GM23338 (cell line): ENCODE results near the gene HSPBP1. TPM values are rescaled to one million over a fixed set of nuclear protein-coding genes. Genes with fewer than 3 reads are reported as not detected.

ENCODE experiments used
- ATAC-seq: fragments of 200-7000 bp; cut with Tn5 transposase; 3 replicates; pipeline ENCODE4 v1.9.1; 2020
- DNase-seq: peaks from one replicate; pipeline ENCODE4 v3.0.0-alpha.2; 2015; ENCODE audit warnings: low spot score
- H2AFZ ChIP-seq: fragments of 200-600 bp; sonication (generic); 2 replicates; pipeline ENCODE4 v1.8.0; 2016; ENCODE audit warnings: antibody characterized with exemption, mild to moderate bottlenecking, moderate library complexity
- H3F3A ChIP-seq: fragments of 200-600 bp; sonication (generic); replicated peaks from 2 replicates; pipeline ENCODE4 v1.8.0; 2017; ENCODE audit warnings: antibody characterized with exemption, mixed run types, low read depth
- H3K27ac ChIP-seq: fragments of 200-600 bp; sonication (generic); 2 replicates; pipeline ENCODE4 v1.6.1; 2016; ENCODE audit warnings: low read depth
- H3K27me3 ChIP-seq: fragments of 200-600 bp; sonication (generic); 2 replicates; pipeline ENCODE4 v1.8.0; 2016; ENCODE audit warnings: mild to moderate bottlenecking, mixed run types, moderate library complexity; ENCODE audit not compliant: insufficient read depth
- H3K36me3 ChIP-seq: fragments of 200-600 bp; sonication (generic); 2 replicates; pipeline ENCODE4 v1.8.0; 2016; ENCODE audit warnings: mild to moderate bottlenecking; ENCODE audit not compliant: insufficient read depth
- H3K4me1 ChIP-seq: fragments of 200-600 bp; sonication (generic); 2 replicates; pipeline ENCODE4 v1.8.0; 2016; ENCODE audit warnings: mild to moderate bottlenecking, moderate library complexity; ENCODE audit not compliant: insufficient read depth
- H3K4me2 ChIP-seq: fragments of 200-600 bp; sonication (generic); 2 replicates; pipeline ENCODE4 v1.7.1; 2017; ENCODE audit warnings: mixed run types
- H3K4me3 ChIP-seq: fragments of 200-600 bp; sonication (generic); 2 replicates; pipeline ENCODE4 v1.6.1; 2016; ENCODE audit warnings: mixed run types
- H3K79me2 ChIP-seq: fragments of 200-600 bp; sonication (generic); replicated peaks from 2 replicates; pipeline ENCODE4 v1.8.0; 2017; ENCODE audit warnings: mild to moderate bottlenecking; ENCODE audit not compliant: insufficient read depth
- H3K9me2 ChIP-seq: fragments of 200-600 bp; sonication (generic); 2 replicates; pipeline ENCODE4 v1.8.0; 2017; ENCODE audit not compliant: insufficient read depth
- H4K20me1 ChIP-seq: fragments of 200-600 bp; sonication (generic); replicated peaks from 2 replicates; pipeline ENCODE4 v1.8.0; 2017; ENCODE audit warnings: mild to moderate bottlenecking; ENCODE audit not compliant: insufficient read depth
- H3K27ac Mint-ChIP-seq: 2 replicates; pipeline ENCODE4 v1.8.0; 2020; ENCODE audit warnings: inconsistent platforms, mild to moderate bottlenecking, moderate library complexity, mixed read lengths
- H3K27me3 Mint-ChIP-seq: 3 replicates; pipeline ENCODE4 v1.8.0; 2022; ENCODE audit warnings: low read depth, mild to moderate bottlenecking, moderate library complexity, mixed read lengths, inconsistent platforms; ENCODE audit not compliant: insufficient read depth, poor library complexity
- H3K36me3 Mint-ChIP-seq: 3 replicates; pipeline ENCODE4 v1.8.0; 2021; ENCODE audit warnings: low read depth, mild to moderate bottlenecking, inconsistent platforms, moderate library complexity, mixed read lengths
- H3K4me1 Mint-ChIP-seq: 3 replicates; pipeline ENCODE4 v1.8.0; 2020; ENCODE audit warnings: mild to moderate bottlenecking, inconsistent platforms, mixed read lengths
- H3K4me3 Mint-ChIP-seq: 3 replicates; pipeline ENCODE4 v1.8.0; 2021; ENCODE audit warnings: moderate library complexity, mild to moderate bottlenecking, inconsistent platforms, mixed read lengths
- H3K9me3 Mint-ChIP-seq: 3 replicates; pipeline ENCODE4 v1.8.0; 2020; ENCODE audit warnings: moderate library complexity, mild to moderate bottlenecking, inconsistent platforms, mixed read lengths
- CREB1 ChIP-seq: fragments of 250-450 bp; sonication (Bioruptor Pico); IDR thresholded peaks from 2 replicates; pipeline ENCODE4 v1.5.0; 2020; ENCODE audit warnings: low read depth, mild to moderate bottlenecking, moderate library complexity
- EZH2 ChIP-seq: fragments of 200-600 bp; sonication (generic); IDR thresholded peaks from one replicate; pipeline ENCODE4 v1.8.0; 2017; ENCODE audit warnings: antibody characterized with exemption, mild to moderate bottlenecking, low read depth; ENCODE audit not compliant: unreplicated experiment
- POLR2AphosphoS5 ChIP-seq: IDR thresholded peaks from 2 replicates; pipeline ENCODE4 v1.6.1; 2016; ENCODE audit warnings: antibody characterized with exemption, low read depth
- REST ChIP-seq: IDR thresholded peaks from one replicate; pipeline ENCODE4 v1.6.1; 2018; ENCODE audit warnings: antibody characterized with exemption; ENCODE audit not compliant: unreplicated experiment
- ZNF114 ChIP-seq: fragments of 250-450 bp; sonication (Bioruptor Pico); IDR thresholded peaks from 2 replicates; pipeline ENCODE4 v1.5.0; 2020; ENCODE audit warnings: mild to moderate bottlenecking, moderate library complexity
- ZNF331 ChIP-seq: fragments of 250-450 bp; sonication (Bioruptor Pico); IDR thresholded peaks from 2 replicates; pipeline ENCODE4 v1.5.0; 2020; ENCODE audit warnings: low read depth, mild to moderate bottlenecking, moderate library complexity
- ZNF462 ChIP-seq: fragments of 250-450 bp; sonication (Bioruptor Pico); IDR thresholded peaks from 2 replicates; pipeline ENCODE4 v1.5.0; 2020; ENCODE audit warnings: mild to moderate bottlenecking, moderate library complexity
- polyA plus RNA-seq: library from polyadenylated mRNA; unstranded; fragments of >200 nt; fragmentation: Nextera tagmentation; extraction: Ambion mirVana; gene quantifications from 2 replicates; pipeline ENCODE4 v1.2.1, GENCODE V29; 2016
- total RNA-seq: library from RNA; depleted of rRNA; stranded (reverse); fragments of >200 nt; shearing (Covaris generic); gene quantifications from 2 replicates; pipeline ENCODE4 v1.2.3, GENCODE V29; 2014

HSPBP1 gene
- total and polyA plus RNA-seq, 2 experiments from 2014 or later: 83.6 to 91.1 TPM

GRCh38 chr19:55228403-55229031 lies 51.4 kb downstream of the HSPBP1 start, which contains the start of gene TMEM86B (continued):
- no peak for TF ChIP-seq REST

GRCh38 chr19:55228015-55228391 lies 51.9 kb downstream of the HSPBP1 start:
- no peak overlapping the region for H3K27ac ChIP-seq
- no peaks in the 10 kb centered on the region for H3K79me2 ChIP-seq
- H3K27me3 ChIP-seq: no peaks in the 10 kb centered on the region
- Mint-ChIP-seq H3K9me3 (no peaks in the 10 kb centered on the region), H3K27me3 (peaks cover 13% of the 10 kb centered on the region), H3K4me3 (no peak overlapping the region), H3K36me3 (peaks cover 19% of the 10 kb centered on the region), H3K27ac (no peak overlapping the region), H3K4me1 (peaks cover 4% of the 10 kb centered on the region; the same call in 2 of the 3 replicates)
- H2AFZ ChIP-seq: no peak overlapping the region
- H3K9me2 ChIP-seq: no peaks in the 10 kb centered on the region
- peaks cover 3% of the 10 kb centered on the region; the same call in 1 of the 2 replicates for H4K20me1 ChIP-seq
- no peak overlapping the region for H3K4me2 ChIP-seq
- TF ChIP-seq EZH2: no peak
- no peak for TF ChIP-seq ZNF331 (CRISPR knock-in tag)
- TF ChIP-seq ZNF462 (CRISPR knock-in tag): no peak
- no peak for TF ChIP-seq ZNF114 (CRISPR knock-in tag)
- no peak for TF ChIP-seq REST
- no peak for TF ChIP-seq CREB1 (CRISPR knock-in tag)
- no peak for TF ChIP-seq POLR2AphosphoS5
- ATAC-seq (no peak), DNase-seq (no peak)
- no peak overlapping the region for H3K4me3 ChIP-seq
- H3K4me1 ChIP-seq: no peaks in the 10 kb centered on the region
- no peaks in the 10 kb centered on the region for H3F3A ChIP-seq
- no peaks in the 10 kb centered on the region; the same call in 1 of the 2 replicates for H3K36me3 ChIP-seq
